ENCODE measurements around the gene RGMA.
"Not testable (repeated sequence)": the region's sequence is repeated elsewhere in the genome, so short reads cannot be mapped to it uniquely, and the experiment has no call there.

RGMA gene

GRCh38 chr15:93046721-93047120, 42.3 kb downstream of the RGMA start:
- DNase-seq = no peak

- no peak for DNase-seq
Measured at GRCh38 chr15:93046120-93046519, 42.9 kb downstream of the RGMA start.

GRCh38 chr15:93045191-93045785, 43.7 kb downstream of the RGMA start:
- no peak for DNase-seq

GRCh38 chr15:93044301-93045190, 44.5 kb downstream of the RGMA start:
- DNase-seq = no peak

GRCh38 chr15:93043621-93044300, 45.2 kb downstream of the RGMA start:
- no peak for DNase-seq

GRCh38 chr15:93042691-93043378, 46.2 kb downstream of the RGMA start:
- DNase-seq = no peak

- DNase-seq = no peak
Measured at GRCh38 chr15:93042211-93042610, 46.8 kb downstream of the RGMA start.

GRCh38 chr15:93041159-93041547, 47.9 kb downstream of the RGMA start:
- no peak for DNase-seq

GRCh38 chr15:93040288-93041158, 48.5 kb downstream of the RGMA start:
- peak; percentile 22 for DNase-seq

GRCh38 chr15:93039562-93040287, 49.3 kb downstream of the RGMA start:
- DNase-seq = not testable (repeated sequence)

GRCh38 chr15:93037820-93038705, 50.9 kb downstream of the RGMA start:
- DNase-seq = no peak

- DNase-seq = peak; percentile 66
Measured at GRCh38 chr15:93036951-93037819, 51.8 kb downstream of the RGMA start.

GRCh38 chr15:93035953-93036810, 52.8 kb downstream of the RGMA start:
- DNase-seq = peak; percentile 40

GRCh38 chr15:93035092-93035915, 53.7 kb downstream of the RGMA start:
- DNase-seq = no peak

- DNase-seq = no peak
Measured at GRCh38 chr15:93034512-93034911, 54.5 kb downstream of the RGMA start.

GRCh38 chr15:93033434-93034045, 55.5 kb downstream of the RGMA start:
- DNase-seq = no peak
